Body of pancreas (tissue), 4 donors: ENCODE measurements around the gene GSAP.

Source experiments
- CTCF ChIP-seq, 7 experiments: fragments of 450-650 bp in 4 of 7; fragments of 200-600 bp in 3 of 7; sonication (generic) in 3 of 7; IDR thresholded peaks; one replicate each; pipeline ENCODE4 v1.5.1; 2016 to 2019; ENCODE audit warnings: antibody characterized with exemption in 7 of 7
- POLR2A ChIP-seq, 3 donors: fragments of 450-650 bp; IDR thresholded peaks; one replicate each; pipeline ENCODE4 v1.6.1; 2016; ENCODE audit warnings: antibody characterized with exemption in 3 of 3, mild to moderate bottlenecking in 2 of 3

- TF ChIP-seq CTCF (IDR thresholded peaks at IDR 0.05) (no peak), POLR2A (IDR thresholded peaks at IDR 0.05) (no peak)
Measured at GRCh38 chr7:77367976-77368375, 48.2 kb downstream of the GSAP start.
